Epidermal melanocyte (primary cell): ENCODE results near the gene DTL.

Experiments
- DNase-seq: peaks from one replicate; pipeline ENCODE4 v3.0.0; 2011; ENCODE audit warnings: low spot score; ENCODE audit not compliant: insufficient read length

The DTL gene

GRCh38 chr1:212089560-212090163 lies 54.1 kb downstream of the DTL start:
- no peak for DNase-seq

GRCh38 chr1:212091438-212092121 lies 56.0 kb downstream of the DTL start:
- no peak for DNase-seq

GRCh38 chr1:212097360-212097759 lies 61.8 kb downstream of the DTL start:
- DNase-seq = no peak

- DNase-seq = no peak
Measured at GRCh38 chr1:212098310-212098709, 62.8 kb downstream of the DTL start.

GRCh38 chr1:212098771-212099170 lies 63.2 kb downstream of the DTL start:
- no peak for DNase-seq

- DNase-seq = no peak
Measured at GRCh38 chr1:212101251-212101650, 65.7 kb downstream of the DTL start.

- no peak for DNase-seq
Measured at GRCh38 chr1:212101735-212102134, 66.2 kb downstream of the DTL start.

GRCh38 chr1:212104586-212105325 lies 69.2 kb downstream of the DTL start:
- DNase-seq = no peak

GRCh38 chr1:212106286-212106792 lies 70.8 kb downstream of the DTL start:
- no peak for DNase-seq

GRCh38 chr1:212107481-212107880 lies 71.9 kb downstream of the DTL start:
- DNase-seq = no peak

GRCh38 chr1:212108187-212108586 lies 72.6 kb downstream of the DTL start:
- DNase-seq = no peak

GRCh38 chr1:212108981-212109380 lies 73.4 kb downstream of the DTL start:
- DNase-seq = peak; percentile 36

GRCh38 chr1:212109728-212110127 lies 74.2 kb downstream of the DTL start:
- DNase-seq = no peak

GRCh38 chr1:212110617-212111016 lies 75.1 kb downstream of the DTL start:
- peak; percentile 40 for DNase-seq

GRCh38 chr1:212111536-212111935 lies 76.0 kb downstream of the DTL start:
- DNase-seq = no peak

- no peak for DNase-seq
Measured at GRCh38 chr1:212113706-212114105, 78.2 kb downstream of the DTL start.

- DNase-seq = no peak
Measured at GRCh38 chr1:212118167-212118871, 82.8 kb downstream of the DTL start.

- DNase-seq = no peak
Measured at GRCh38 chr1:212118872-212119260, 83.3 kb downstream of the DTL start.

- DNase-seq = no peak
Measured at GRCh38 chr1:212119397-212119837, 83.9 kb downstream of the DTL start.

GRCh38 chr1:212119863-212120262 lies 84.3 kb downstream of the DTL start:
- DNase-seq = no peak

- no peak for DNase-seq
Measured at GRCh38 chr1:212121779-212122178, 86.2 kb downstream of the DTL start.
